ENCODE data around the gene ZNF317.

DNA sequence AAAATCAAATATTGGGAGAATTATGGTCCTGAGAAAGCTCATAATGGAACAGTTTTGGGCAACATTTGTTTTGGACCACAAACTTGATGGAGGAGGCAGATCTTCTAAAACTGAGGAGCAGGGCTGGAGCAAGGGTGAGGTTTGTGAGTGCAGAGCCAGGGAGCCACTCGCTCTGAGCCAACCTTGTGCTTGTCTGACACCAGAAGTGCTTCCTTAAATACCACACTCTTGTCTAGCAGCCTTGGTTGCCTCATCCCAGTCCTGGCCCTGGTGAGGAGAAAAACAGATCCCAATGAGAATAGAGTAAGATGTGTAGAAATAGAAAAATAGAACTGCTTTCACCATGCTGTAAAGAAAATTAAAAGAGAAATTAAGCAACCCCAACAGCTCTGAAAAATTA lies 6.7 kb downstream of the ZNF317 start:
- TF ChIP-seq, protein P1, sequence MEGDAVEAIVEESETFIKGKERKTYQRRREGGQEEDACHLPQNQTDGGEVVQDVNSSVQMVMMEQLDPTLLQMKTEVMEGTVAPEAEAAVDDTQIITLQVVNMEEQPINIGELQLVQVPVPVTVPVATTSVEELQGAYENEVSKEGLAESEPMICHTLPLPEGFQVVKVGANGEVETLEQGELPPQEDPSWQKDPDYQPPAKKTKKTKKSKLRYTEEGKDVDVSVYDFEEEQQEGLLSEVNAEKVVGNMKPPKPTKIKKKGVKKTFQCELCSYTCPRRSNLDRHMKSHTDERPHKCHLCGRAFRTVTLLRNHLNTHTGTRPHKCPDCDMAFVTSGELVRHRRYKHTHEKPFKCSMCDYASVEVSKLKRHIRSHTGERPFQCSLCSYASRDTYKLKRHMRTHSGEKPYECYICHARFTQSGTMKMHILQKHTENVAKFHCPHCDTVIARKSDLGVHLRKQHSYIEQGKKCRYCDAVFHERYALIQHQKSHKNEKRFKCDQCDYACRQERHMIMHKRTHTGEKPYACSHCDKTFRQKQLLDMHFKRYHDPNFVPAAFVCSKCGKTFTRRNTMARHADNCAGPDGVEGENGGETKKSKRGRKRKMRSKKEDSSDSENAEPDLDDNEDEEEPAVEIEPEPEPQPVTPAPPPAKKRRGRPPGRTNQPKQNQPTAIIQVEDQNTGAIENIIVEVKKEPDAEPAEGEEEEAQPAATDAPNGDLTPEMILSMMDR (IDR thresholded peaks at IDR 0.05; ENCODE audit: borderline replicate concordance, extremely low read depth, low read length, poor library complexity, severe bottlenecking), result no peak
- TF ChIP-seq EZH2 (IDR thresholded peaks at IDR 0.05; ENCODE audit: borderline replicate concordance, low read depth, low read length, severe bottlenecking), result no peak

All from DND-41 (cell line).